ENCODE results near the gene RSPO1.

The RSPO1 gene

DNA sequence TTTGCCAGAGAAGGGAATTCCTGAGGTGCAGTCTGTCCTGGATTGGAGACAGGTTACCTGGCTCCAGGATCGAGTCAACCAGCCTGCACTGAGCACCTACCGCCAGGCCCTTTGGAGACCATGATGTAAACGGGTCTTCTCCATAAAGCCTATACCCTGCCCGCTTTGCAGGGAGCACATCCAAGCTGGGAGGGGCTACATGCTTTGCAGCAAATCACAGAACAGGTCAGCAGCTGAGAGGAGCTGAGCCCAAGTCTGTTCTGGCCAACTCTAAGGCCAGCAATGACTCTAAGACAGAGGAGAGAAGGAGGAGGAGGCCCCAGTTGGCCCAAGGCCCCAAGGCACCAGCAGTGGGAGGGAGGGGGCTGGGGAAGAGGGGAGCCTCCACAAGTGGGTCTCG is 15.5 kb upstream of the RSPO1 start:
- TF ChIP-seq, protein P1, sequence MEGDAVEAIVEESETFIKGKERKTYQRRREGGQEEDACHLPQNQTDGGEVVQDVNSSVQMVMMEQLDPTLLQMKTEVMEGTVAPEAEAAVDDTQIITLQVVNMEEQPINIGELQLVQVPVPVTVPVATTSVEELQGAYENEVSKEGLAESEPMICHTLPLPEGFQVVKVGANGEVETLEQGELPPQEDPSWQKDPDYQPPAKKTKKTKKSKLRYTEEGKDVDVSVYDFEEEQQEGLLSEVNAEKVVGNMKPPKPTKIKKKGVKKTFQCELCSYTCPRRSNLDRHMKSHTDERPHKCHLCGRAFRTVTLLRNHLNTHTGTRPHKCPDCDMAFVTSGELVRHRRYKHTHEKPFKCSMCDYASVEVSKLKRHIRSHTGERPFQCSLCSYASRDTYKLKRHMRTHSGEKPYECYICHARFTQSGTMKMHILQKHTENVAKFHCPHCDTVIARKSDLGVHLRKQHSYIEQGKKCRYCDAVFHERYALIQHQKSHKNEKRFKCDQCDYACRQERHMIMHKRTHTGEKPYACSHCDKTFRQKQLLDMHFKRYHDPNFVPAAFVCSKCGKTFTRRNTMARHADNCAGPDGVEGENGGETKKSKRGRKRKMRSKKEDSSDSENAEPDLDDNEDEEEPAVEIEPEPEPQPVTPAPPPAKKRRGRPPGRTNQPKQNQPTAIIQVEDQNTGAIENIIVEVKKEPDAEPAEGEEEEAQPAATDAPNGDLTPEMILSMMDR (IDR thresholded peaks at IDR 0.05; ENCODE audit: low read length, missing control alignments), result no peak
- H3K4me3 ChIP-seq (replicated peaks; ENCODE audit: low read depth, low read length), result no peak overlapping the region
- no peak for DNase-seq (ENCODE audit: low read depth)

DNA sequence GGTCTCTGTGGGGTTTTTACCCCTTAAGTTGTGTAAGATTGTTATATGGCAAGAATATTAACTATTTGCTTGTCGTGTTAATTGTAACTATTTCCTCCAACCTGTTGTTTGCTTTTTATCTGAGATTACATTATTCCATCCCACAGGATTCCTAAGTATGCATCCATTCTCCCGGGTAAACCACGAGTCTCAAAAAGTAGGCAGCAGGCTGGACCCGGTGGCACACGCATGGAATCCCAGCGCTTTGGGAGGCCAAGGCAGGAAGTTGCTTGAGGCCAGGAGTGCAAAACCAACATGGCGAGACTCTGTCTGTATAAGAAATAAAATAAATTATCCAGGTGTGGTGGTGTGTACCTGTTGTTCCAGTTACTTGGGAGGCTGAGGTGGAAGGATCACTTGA is 12.6 kb upstream of the RSPO1 start:
- no peak for DNase-seq (ENCODE audit: low read depth)
- TF ChIP-seq, protein P1 (IDR thresholded peaks at IDR 0.05; ENCODE audit: low read length, missing control alignments), result no peak
- H3K4me3 ChIP-seq (replicated peaks; ENCODE audit: low read depth, low read length), result no peak overlapping the region

DNA sequence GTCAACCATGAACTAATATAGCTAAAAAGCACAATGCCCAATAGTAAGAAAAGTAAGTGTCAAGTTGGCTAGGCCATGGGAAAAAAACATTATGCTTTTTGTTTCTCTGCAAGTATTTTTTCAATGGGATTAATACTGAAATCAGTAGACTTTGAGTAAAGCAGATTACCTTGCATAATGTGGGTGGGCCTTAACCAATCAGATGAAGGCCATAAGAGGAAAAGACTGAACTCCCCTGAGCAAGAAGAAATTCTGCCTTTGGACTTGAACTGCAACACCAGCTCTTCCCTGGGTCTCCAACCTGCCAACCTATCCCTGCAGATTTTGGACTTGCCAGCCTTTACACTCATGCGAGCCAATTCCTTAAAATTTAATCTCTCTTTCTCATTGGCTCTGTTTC is 6.4 kb upstream of the RSPO1 start:
- TF ChIP-seq, protein P1 (IDR thresholded peaks at IDR 0.05; ENCODE audit: low read length, missing control alignments), result no peak
- no peak overlapping the region for H3K4me3 ChIP-seq (replicated peaks; ENCODE audit: low read depth, low read length)
- no peak for DNase-seq (ENCODE audit: low read depth)

DNA sequence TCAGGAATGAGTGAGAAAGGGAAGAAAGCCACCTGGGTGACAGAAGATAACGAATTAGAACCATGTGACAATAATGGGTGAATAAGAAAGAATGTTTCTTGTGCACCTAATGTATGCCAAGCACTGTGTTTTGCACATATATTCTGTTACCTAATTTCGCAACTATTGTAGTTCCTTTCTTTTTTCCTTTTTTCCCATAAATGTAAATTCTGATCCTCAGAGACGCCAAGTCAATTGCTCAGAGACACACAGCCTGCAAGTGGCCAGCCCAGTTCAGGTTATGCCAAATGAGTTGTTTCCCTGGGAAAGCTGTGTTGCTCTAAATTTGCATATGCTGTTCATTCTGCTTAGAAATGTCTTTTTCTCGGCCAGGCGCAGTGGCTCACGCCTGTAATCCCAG is 1.7 kb upstream of the RSPO1 start:
- H3K4me3 ChIP-seq (replicated peaks; ENCODE audit: low read depth, low read length), result no peak overlapping the region
- TF ChIP-seq, protein P1 (IDR thresholded peaks at IDR 0.05; ENCODE audit: low read length, missing control alignments), result no peak
- no peak for DNase-seq (ENCODE audit: low read depth)

DNA sequence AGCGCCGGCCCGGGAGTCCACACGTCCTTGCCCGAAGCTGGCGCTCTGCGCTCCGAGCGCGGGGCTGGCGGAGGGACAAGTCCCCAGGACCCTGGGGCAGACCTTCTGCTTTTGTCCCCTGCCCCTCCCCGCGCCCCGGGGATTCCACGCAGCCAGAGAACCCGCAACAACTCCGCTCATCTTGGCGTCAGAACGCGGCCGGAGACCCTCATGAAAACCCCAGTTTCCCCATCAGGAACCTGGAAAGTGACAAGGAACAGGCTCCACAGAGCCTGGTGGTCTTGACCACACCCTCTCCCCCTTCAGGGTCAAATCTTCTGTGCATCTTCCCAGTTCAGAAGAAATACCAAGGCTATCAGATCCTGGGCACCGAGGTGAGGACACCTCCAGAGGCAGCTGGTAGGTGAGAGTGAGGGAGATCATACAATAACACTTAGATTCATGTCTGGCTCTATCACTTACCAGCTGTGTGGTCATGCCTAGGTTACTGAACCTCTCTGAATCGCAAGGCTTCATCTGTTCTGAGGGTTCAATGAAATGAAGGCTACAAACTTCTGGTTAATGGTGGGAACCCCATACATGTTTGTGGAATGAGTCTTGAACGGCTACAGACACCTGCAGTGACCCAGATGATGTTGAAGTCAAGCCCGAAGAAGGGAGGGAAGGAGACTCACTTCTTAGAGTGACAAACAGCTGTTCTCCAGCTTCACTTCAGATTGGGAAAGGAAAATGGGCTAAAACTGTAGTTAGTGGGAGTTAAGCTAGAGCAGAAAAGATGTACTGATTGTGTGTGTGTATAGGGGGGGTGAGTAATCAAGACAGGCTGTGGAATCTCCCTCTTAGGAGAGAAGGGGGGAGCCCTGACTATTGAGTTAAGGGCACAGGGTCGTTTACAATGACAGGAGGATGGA is 555 bp upstream of the RSPO1 start:
- no peak overlapping the region for H3K4me3 ChIP-seq (replicated peaks; ENCODE audit: low read depth, low read length)
- TF ChIP-seq, protein P1 (IDR thresholded peaks at IDR 0.05; ENCODE audit: low read length, missing control alignments), result no peak
- no peak for DNase-seq (ENCODE audit: low read depth)

DNA sequence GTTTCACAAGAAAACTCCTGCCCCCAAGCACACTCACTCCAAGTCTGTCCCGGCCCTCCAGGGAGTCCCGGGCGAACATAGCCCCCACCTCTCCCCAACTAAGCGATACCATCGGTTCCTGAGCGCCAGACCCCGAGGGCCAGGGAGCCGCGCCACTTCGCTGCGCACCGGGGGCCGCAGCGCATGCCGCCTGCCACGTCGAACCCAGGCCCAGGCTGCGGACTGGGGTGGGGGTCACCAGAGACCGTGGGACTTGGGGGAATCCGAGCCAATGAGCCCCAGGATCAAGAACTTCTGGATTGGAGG is 801 bp downstream of the RSPO1 start:
- H3K4me3 ChIP-seq (replicated peaks; ENCODE audit: low read depth, low read length), result no peak overlapping the region
- DNase-seq (ENCODE audit: low read depth), result no peak
- TF ChIP-seq, protein P1 (IDR thresholded peaks at IDR 0.05; ENCODE audit: low read length, missing control alignments), result no peak
